HG02588 (cell line): ENCODE measurements around the gene CCND1.

Experiments
- ATAC-seq: cut with Tn5 transposase; IDR thresholded peaks from one replicate; pipeline ENCODE4 v1.9.1; 2021; ENCODE audit warnings: mild to moderate bottlenecking, moderate library complexity; ENCODE audit not compliant: unreplicated experiment

Gene CCND1

DNA sequence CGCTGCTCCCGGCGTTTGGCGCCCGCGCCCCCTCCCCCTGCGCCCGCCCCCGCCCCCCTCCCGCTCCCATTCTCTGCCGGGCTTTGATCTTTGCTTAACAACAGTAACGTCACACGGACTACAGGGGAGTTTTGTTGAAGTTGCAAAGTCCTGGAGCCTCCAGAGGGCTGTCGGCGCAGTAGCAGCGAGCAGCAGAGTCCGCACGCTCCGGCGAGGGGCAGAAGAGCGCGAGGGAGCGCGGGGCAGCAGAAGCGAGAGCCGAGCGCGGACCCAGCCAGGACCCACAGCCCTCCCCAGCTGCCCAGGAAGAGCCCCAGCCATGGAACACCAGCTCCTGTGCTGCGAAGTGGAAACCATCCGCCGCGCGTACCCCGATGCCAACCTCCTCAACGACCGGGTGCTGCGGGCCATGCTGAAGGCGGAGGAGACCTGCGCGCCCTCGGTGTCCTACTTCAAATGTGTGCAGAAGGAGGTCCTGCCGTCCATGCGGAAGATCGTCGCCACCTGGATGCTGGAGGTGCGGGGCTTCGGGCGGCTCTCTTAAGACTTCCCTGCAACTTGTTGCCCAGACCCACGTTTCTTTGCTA, at the start of gene CCND1:
Gene CCND1, plus strand, starts transcription at position 162 of the 587 bp plus-strand sequence. Its CDS starts 158 bp downstream, at position 320.
- no peak for ATAC-seq

- ATAC-seq, result no peak
These were observed 47.8 kb upstream of the CCND1 start for GRCh38 chr11:69592986-69593650.

- ATAC-seq, result no peak
These were observed 47.1 kb upstream of the CCND1 start for GRCh38 chr11:69593851-69594250.

- no peak for ATAC-seq
These were observed 46.5 kb upstream of the CCND1 start for GRCh38 chr11:69594481-69594880.

- ATAC-seq, result no peak
These were observed 44.9 kb upstream of the CCND1 start for GRCh38 chr11:69595805-69596665.

GRCh38 chr11:69598147-69598546, 42.8 kb upstream of the CCND1 start:
- ATAC-seq, result no peak

- no peak for ATAC-seq
These were observed 41.5 kb upstream of the CCND1 start for GRCh38 chr11:69599502-69599901.

- ATAC-seq, result no peak
These were observed 41.0 kb upstream of the CCND1 start for GRCh38 chr11:69600001-69600400.

- no peak for ATAC-seq
These were observed 39.7 kb upstream of the CCND1 start for GRCh38 chr11:69601011-69601975.

- ATAC-seq, result no peak
These were observed 37.7 kb upstream of the CCND1 start for GRCh38 chr11:69603111-69603836.

- ATAC-seq, result no peak
These were observed 36.9 kb upstream of the CCND1 start for GRCh38 chr11:69604055-69604454.

DNA sequence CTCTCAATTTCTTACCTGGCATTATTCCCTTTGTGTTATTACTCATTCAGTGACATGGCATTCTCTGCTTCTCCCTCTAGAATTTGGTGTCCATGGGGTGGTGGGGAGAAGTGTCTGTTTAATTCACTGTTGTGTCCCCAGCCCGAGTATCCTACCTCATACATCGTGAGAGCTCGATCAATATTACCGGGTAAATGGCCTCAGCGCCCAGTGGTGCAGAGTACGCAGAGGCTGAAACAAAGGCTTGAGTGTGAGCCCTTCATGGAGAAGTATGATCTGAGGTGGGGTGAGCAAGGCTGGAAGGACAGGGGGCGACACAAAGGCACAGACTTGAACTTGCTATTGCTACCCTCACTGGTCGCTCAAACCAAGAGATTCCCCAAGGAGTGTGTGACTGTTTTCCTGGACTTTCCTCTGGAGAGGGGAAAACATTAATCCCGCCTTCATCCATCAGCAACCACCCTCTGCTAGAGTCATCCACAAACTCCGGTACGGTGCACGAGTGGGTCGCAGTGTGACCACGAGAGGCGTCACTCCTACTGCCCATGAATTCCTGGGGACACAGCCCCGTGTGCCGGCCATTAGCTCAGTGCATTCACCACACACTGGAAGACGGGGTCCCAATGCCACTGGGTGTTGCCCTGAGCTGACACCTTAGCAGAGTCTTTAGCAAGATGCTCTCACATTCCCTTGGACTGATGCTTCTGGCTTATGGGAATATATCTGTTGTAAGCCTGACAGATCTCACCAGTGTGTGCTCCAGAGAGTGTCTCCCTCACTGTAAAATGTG, 35.0 kb upstream of the CCND1 start:
- no peak for ATAC-seq

GRCh38 chr11:69609351-69609750, 31.6 kb upstream of the CCND1 start:
- no peak for ATAC-seq

DNA sequence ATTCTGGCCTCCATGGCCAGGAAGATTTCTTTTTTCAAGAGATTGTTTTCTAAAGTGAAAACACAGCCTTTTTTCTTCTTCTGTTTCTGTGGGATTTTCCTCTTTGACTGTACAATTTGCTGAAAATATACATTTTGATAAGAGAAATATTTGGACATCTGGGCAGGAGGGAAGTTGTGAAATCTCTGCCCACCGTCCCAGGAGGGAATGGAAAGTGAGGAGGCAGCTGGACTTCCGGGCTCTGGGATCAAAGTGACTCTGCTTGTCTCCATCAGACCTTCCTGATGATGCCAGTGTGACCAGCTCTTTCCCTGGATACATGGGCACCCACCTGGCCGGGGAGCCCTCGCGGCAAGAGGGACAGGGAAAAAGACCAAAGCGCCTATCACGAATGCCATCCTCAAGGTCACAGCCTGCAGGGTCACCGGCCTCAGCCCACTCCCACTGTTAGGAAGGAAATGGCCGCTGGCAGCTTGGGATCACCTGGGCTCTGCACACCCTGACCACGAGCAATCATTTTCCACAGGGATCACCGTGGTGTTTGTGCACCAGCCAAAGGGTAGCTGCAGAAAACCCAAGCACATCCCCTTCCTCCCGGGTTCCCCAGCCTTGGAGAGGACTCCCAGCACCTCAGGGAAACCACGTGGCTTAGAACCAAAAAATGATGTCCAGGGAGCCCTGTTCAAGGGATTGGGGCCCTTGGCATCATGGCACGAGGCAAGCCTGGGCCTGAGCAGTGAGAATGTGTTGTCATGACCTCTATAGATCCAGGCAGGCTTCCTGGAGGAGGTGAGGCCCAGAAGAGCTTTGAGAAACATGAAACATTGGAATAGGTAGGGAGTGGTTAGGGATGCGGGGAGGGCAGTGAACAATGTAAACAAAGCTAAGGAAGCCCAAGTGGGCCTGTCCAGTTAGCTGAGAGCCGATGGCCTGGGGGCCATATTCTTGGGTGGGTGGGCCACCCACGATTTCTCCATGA, 29.1 kb upstream of the CCND1 start:
- ATAC-seq, result no peak

- no peak for ATAC-seq
These were observed 27.4 kb upstream of the CCND1 start for GRCh38 chr11:69613594-69613993.

- no peak for ATAC-seq
These were observed 26.9 kb upstream of the CCND1 start for GRCh38 chr11:69614085-69614484.

GRCh38 chr11:69615545-69616278, 25.2 kb upstream of the CCND1 start:
- ATAC-seq, result no peak
